MM.1S (cell line): ENCODE results near the gene CENPQ.

Source experiments
- EZH2phosphoT487 ChIP-seq: fragments of 300-600 bp; sonication (generic); IDR thresholded peaks from 2 replicates; pipeline ENCODE4 v1.6.1; 2018; ENCODE audit warnings: antibody characterized with exemption, low read length
- TF ChIP-seq, protein P1 (sequence below): fragments of 300-600 bp; sonication (generic); IDR thresholded peaks from 2 replicates; pipeline ENCODE4 v1.5.1; 2016; ENCODE audit warnings: antibody characterized with exemption, low read length, mixed read lengths

- TF ChIP-seq, protein P1, sequence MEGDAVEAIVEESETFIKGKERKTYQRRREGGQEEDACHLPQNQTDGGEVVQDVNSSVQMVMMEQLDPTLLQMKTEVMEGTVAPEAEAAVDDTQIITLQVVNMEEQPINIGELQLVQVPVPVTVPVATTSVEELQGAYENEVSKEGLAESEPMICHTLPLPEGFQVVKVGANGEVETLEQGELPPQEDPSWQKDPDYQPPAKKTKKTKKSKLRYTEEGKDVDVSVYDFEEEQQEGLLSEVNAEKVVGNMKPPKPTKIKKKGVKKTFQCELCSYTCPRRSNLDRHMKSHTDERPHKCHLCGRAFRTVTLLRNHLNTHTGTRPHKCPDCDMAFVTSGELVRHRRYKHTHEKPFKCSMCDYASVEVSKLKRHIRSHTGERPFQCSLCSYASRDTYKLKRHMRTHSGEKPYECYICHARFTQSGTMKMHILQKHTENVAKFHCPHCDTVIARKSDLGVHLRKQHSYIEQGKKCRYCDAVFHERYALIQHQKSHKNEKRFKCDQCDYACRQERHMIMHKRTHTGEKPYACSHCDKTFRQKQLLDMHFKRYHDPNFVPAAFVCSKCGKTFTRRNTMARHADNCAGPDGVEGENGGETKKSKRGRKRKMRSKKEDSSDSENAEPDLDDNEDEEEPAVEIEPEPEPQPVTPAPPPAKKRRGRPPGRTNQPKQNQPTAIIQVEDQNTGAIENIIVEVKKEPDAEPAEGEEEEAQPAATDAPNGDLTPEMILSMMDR: no peak
- TF ChIP-seq EZH2phosphoT487: no peak
Observed at GRCh38 chr6:49527320-49527719, 64.2 kb downstream of the CENPQ start.
